Ovary (tissue), 3 donors: Measurements from ENCODE around the gene C3orf20.

Source experiments
- CTCF ChIP-seq, 3 donors: fragments of 450-650 bp in 2 of 3; fragments of 200-600 bp in 1 of 3; IDR thresholded peaks; one replicate each; pipeline versions ENCODE4 v1.5.1 to v1.8.0; 2016 to 2022; ENCODE audit warnings: antibody characterized with exemption in 3 of 3, mild to moderate bottlenecking in 1 of 3
- POLR2A ChIP-seq: fragments of 450-650 bp; IDR thresholded peaks from one replicate; pipeline ENCODE4 v1.6.1; 2017; ENCODE audit warnings: antibody characterized with exemption, mild to moderate bottlenecking, moderate library complexity
- donor health status: DM: no; HTN: no; CAD: no.

GRCh38 chr3:14775563-14775962 lies 100.6 kb downstream of the C3orf20 start:
- TF ChIP-seq CTCF (IDR thresholded peaks at IDR 0.05) (no peak), POLR2A (no peak)
